ENCODE results near the gene IL10RB.

Gene IL10RB

GRCh38 chr21:33302796-33303195, 36.6 kb downstream of the IL10RB start:
- Mint-ChIP-seq H3K4me3 (no peak overlapping the region), H3K27ac (no peak overlapping the region), H3K4me1 (peaks cover 13% of the 10 kb centered on the region), H3K36me3 (ENCODE audit: low read depth) (peaks cover 4% of the 10 kb centered on the region), H3K27me3 (ENCODE audit: low read depth, poor library complexity) (no peaks in the 10 kb centered on the region), H3K9me3 (no peaks in the 10 kb centered on the region)
- no peak for DNase-seq
- no peak for TF ChIP-seq CTCF (IDR thresholded peaks at IDR 0.05)

- Mint-ChIP-seq H3K36me3 (ENCODE audit: low read depth) (no peaks in the 10 kb centered on the region), H3K27ac (no peak overlapping the region), H3K4me3 (no peak overlapping the region), H3K9me3 (peaks cover 5% of the 10 kb centered on the region), H3K27me3 (ENCODE audit: low read depth, poor library complexity) (peaks cover 3% of the 10 kb centered on the region), H3K4me1 (peaks cover 13% of the 10 kb centered on the region)
- no peak for DNase-seq
- no peak for TF ChIP-seq CTCF (IDR thresholded peaks at IDR 0.05)
Measured at GRCh38 chr21:33305344-33305671, 39.1 kb downstream of the IL10RB start.

GRCh38 chr21:33305938-33306337, 39.8 kb downstream of the IL10RB start:
- Mint-ChIP-seq H3K36me3 (ENCODE audit: low read depth) (no peaks in the 10 kb centered on the region), H3K27me3 (ENCODE audit: low read depth, poor library complexity) (peaks cover 3% of the 10 kb centered on the region), H3K9me3 (peaks cover 7% of the 10 kb centered on the region), H3K4me1 (peaks cover 8% of the 10 kb centered on the region), H3K27ac (no peak overlapping the region), H3K4me3 (no peak overlapping the region)
- DNase-seq = no peak
- TF ChIP-seq CTCF (IDR thresholded peaks at IDR 0.05) = no peak

- peaks cover 8% of the 10 kb centered on the region for H3K27me3 Mint-ChIP-seq (ENCODE audit: low read depth, poor library complexity)
- H3K36me3 Mint-ChIP-seq (ENCODE audit: low read depth) = no peaks in the 10 kb centered on the region
Measured at GRCh38 chr21:33308586-33309490, 42.7 kb downstream of the IL10RB start.

GRCh38 chr21:33309778-33310177, 43.6 kb downstream of the IL10RB start:
- Mint-ChIP-seq H3K27me3 (ENCODE audit: low read depth, poor library complexity) (peaks cover 14% of the 10 kb centered on the region), H3K4me3 (no peak overlapping the region), H3K4me1 (no peaks in the 10 kb centered on the region), H3K27ac (no peak overlapping the region), H3K36me3 (ENCODE audit: low read depth) (no peaks in the 10 kb centered on the region), H3K9me3 (peaks cover 13% of the 10 kb centered on the region)
- TF ChIP-seq CTCF (IDR thresholded peaks at IDR 0.05) = no peak
- DNase-seq = no peak

More at GRCh38 chr21:33308586-33309490, 42.7 kb downstream of the IL10RB start:
- no peaks in the 10 kb centered on the region for H3K4me1 Mint-ChIP-seq
- no peak overlapping the region for H3K4me3 Mint-ChIP-seq
- no peak for DNase-seq
- no peak overlapping the region for H3K27ac Mint-ChIP-seq
- peaks cover 12% of the 10 kb centered on the region for H3K9me3 Mint-ChIP-seq
- TF ChIP-seq CTCF (IDR thresholded peaks at IDR 0.05) = no peak

- Mint-ChIP-seq H3K27ac (no peak overlapping the region), H3K9me3 (peaks cover 13% of the 10 kb centered on the region), H3K27me3 (ENCODE audit: low read depth, poor library complexity) (peaks cover 19% of the 10 kb centered on the region), H3K4me3 (no peak overlapping the region), H3K36me3 (ENCODE audit: low read depth) (no peaks in the 10 kb centered on the region), H3K4me1 (no peaks in the 10 kb centered on the region)
- TF ChIP-seq CTCF (IDR thresholded peaks at IDR 0.05) = no peak
- no peak for DNase-seq
Measured at GRCh38 chr21:33312121-33312520, 46.0 kb downstream of the IL10RB start.

All from nephron progenitor cell (in vitro differentiated cells).